KMS-11 (cell line): ENCODE results near the gene MT1G.

Source experiments
- H2AFZ ChIP-seq: fragments of 200-600 bp; sonication (generic); 2 replicates; pipeline ENCODE4 v1.6.1; 2016; ENCODE audit warnings: antibody characterized with exemption, mixed run types, low read depth
- H3K27ac ChIP-seq: fragments of 200-600 bp; sonication (generic); 2 replicates; pipeline ENCODE4 v1.6.1; 2016; ENCODE audit warnings: mild to moderate bottlenecking, mixed run types
- H3K27me3 ChIP-seq: fragments of 200-600 bp; sonication (generic); 2 replicates; pipeline ENCODE4 v1.6.1; 2017; ENCODE audit warnings: mild to moderate bottlenecking, low read depth, mixed run types, moderate library complexity; ENCODE audit not compliant: insufficient read depth
- H3K36me3 ChIP-seq: fragments of 200-600 bp; sonication (generic); 2 replicates; pipeline ENCODE4 v1.6.1; 2017; ENCODE audit warnings: mild to moderate bottlenecking, mixed run types; ENCODE audit not compliant: insufficient read depth
- H3K4me1 ChIP-seq: fragments of 200-600 bp; sonication (generic); 2 replicates; pipeline ENCODE4 v1.6.1; 2016; ENCODE audit warnings: mild to moderate bottlenecking, low read depth, mixed run types; ENCODE audit not compliant: poor library complexity, severe bottlenecking
- H3K4me2 ChIP-seq: fragments of 200-600 bp; sonication (generic); 2 replicates; pipeline ENCODE4 v1.7.0; 2016; ENCODE audit warnings: mild to moderate bottlenecking, mixed run types
- H3K4me3 ChIP-seq: fragments of 200-600 bp; sonication (generic); IDR thresholded peaks from 2 replicates; pipeline ENCODE4 v1.6.1; 2017; ENCODE audit warnings: low read depth, low read length, mixed read lengths; ENCODE audit not compliant: insufficient read depth
- H3K79me2 ChIP-seq: fragments of 200-600 bp; sonication (generic); 2 replicates; pipeline ENCODE4 v1.6.1; 2016; ENCODE audit warnings: low read depth, mixed run types; ENCODE audit not compliant: insufficient read depth
- H3K9ac ChIP-seq: fragments of 200-600 bp; sonication (generic); 2 replicates; pipeline ENCODE4 v1.6.1; 2016; ENCODE audit warnings: mild to moderate bottlenecking, mixed run types
- H4K20me1 ChIP-seq: fragments of 200-600 bp; sonication (generic); 2 replicates; pipeline ENCODE4 v1.6.1; 2016; ENCODE audit warnings: mild to moderate bottlenecking, mixed run types; ENCODE audit not compliant: insufficient read depth
- CTCF ChIP-seq: fragments of 200-600 bp; sonication (generic); conservative IDR thresholded peaks from 2 replicates; pipeline ENCODE4 v1.6.1; 2017; ENCODE audit warnings: low read depth, mild to moderate bottlenecking, antibody characterized with exemption, low read length, moderate library complexity, mixed read lengths

Gene MT1G

DNA sequence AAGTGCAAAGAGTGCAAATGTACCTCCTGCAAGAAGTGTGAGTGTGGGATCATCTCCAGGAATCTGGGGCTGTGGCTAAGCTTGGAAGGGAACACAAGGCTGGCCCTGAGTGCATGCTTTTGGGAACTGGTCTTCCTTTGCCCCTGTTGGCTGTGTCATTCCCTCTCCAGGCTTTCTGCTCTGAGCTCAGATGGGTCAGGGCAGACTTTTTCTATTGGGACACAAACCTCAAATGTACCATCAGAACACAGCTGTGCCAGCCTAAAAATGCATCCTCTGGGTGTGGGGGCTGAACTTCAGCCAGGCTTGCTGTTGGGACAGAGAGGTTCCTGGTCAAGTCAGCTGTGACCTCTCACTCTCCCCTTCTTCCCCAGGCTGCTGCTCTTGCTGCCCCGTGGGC is 15.3 kb downstream of the MT1G start:
- H3K79me2 ChIP-seq = no peaks in the 10 kb centered on the region
- no peak overlapping the region for H3K4me3 ChIP-seq
- no peak overlapping the region for H3K27ac ChIP-seq
- no peak overlapping the region for H2AFZ ChIP-seq
- H3K9ac ChIP-seq = no peak overlapping the region
- H4K20me1 ChIP-seq = no peaks in the 10 kb centered on the region
- TF ChIP-seq CTCF = no peak
- H3K36me3 ChIP-seq = no peaks in the 10 kb centered on the region
- H3K27me3 ChIP-seq = no peaks in the 10 kb centered on the region
- H3K4me1 ChIP-seq = no peaks in the 10 kb centered on the region
- H3K4me2 ChIP-seq = no peak overlapping the region

DNA sequence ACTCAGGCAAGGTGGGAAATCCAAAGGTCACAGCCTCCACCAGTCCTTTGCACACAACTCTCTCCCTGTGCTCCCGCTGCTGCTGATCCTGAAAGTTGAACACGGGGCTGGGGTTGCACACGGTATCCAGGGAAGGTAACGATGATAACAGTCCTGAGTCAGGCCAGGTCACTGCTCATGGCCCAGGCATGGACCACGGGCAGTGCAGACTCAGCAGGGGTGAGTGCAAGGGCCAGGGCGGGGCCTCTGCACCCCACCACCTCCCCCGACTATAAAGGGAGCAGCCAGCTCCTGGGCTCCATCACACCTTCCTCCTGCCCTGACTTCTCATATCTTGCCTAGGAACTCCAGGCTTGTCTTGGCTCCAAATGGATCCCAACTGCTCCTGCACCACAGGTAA is 16.3 kb downstream of the MT1G start, which contains the start of gene MT1B:
Gene MT1B, plus strand, starts transcription at position 301 of the 400 bp plus-strand sequence. Its CDS starts 68 bp downstream, at position 369.
- no peaks in the 10 kb centered on the region for H3K79me2 ChIP-seq
- H3K9ac ChIP-seq = no peak within 1 kb of the TSS
- no peak within 1 kb of the TSS for H3K4me2 ChIP-seq
- no peak within 1 kb of the TSS for H2AFZ ChIP-seq
- H3K27me3 ChIP-seq = no peaks in the 10 kb centered on the region
- no peaks in the 10 kb centered on the region for H3K36me3 ChIP-seq
- TF ChIP-seq CTCF = no peak
- H3K27ac ChIP-seq = no peak within 1 kb of the TSS
- H3K4me3 ChIP-seq = no peak within 1 kb of the TSS
- H3K4me1 ChIP-seq = no peaks in the 10 kb centered on the region
- no peaks in the 10 kb centered on the region for H4K20me1 ChIP-seq

- no peaks in the 10 kb centered on the region for H3K27me3 ChIP-seq
- no peak overlapping the region for H3K4me2 ChIP-seq
- no peak for TF ChIP-seq CTCF
- no peaks in the 10 kb centered on the region for H3K79me2 ChIP-seq
- H3K36me3 ChIP-seq = no peaks in the 10 kb centered on the region
- H4K20me1 ChIP-seq = no peaks in the 10 kb centered on the region
- no peak overlapping the region for H3K9ac ChIP-seq
- H2AFZ ChIP-seq = no peak overlapping the region
- no peaks in the 10 kb centered on the region for H3K4me1 ChIP-seq
- H3K4me3 ChIP-seq = no peak overlapping the region
- H3K27ac ChIP-seq = no peak overlapping the region
Observed at GRCh38 chr16:56649820-56650219, 18.0 kb downstream of the MT1G start.

DNA sequence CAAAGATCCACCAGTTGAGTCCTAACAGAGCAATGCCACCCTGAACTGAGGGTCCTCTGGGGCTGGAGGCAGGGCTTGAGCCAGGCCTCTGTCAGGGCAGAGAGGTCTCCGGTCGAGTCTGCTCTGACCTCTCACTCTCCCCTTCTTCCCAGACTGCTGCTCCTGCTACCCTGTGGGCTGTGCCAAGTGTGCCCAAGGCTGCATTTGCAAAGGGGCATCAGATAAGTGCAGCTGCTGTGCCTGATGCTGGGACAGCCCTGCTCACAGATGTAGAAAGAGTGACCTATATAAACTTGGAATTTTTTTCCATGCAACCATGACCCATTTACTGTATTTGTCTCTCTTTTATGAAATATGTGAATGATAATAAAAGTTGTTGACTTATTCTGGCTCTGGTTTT is 18.6 kb downstream of the MT1G start:
- Histone ChIP-seq H3K27ac (no peak overlapping the region), H3K4me1 (no peaks in the 10 kb centered on the region), H3K36me3 (no peaks in the 10 kb centered on the region), H4K20me1 (no peaks in the 10 kb centered on the region), H3K27me3 (no peaks in the 10 kb centered on the region), H3K9ac (no peak overlapping the region), H3K4me3 (no peak overlapping the region), H2AFZ (no peak overlapping the region), H3K4me2 (no peak overlapping the region), H3K79me2 (no peaks in the 10 kb centered on the region)
- TF ChIP-seq CTCF = no peak
